ENCODE measurements around the gene ANKRD16. TPM values are rescaled to one million over a fixed set of nuclear protein-coding genes. Genes with fewer than 3 reads are reported as not detected.
"Not testable (repeated sequence)": the region's sequence is repeated elsewhere in the genome, so short reads cannot be mapped to it uniquely, and the experiment has no call there.

The ANKRD16 gene
- total and polyA plus RNA-seq, 2 of the 8 experiments (the other 6 are each of a cell fraction or from before 2014, with no cell fraction given), result 8.2 to 12.7 TPM

- not testable (repeated sequence) for H3K27me3 ChIP-seq (replicated peaks in 1 of 4; ENCODE audit: control insufficient read depth in 3 of 4, extremely low read depth in 1 of 4, insufficient read depth in 3 of 4, low read length in 3 of 4); H3K9me3 ChIP-seq (ENCODE audit: insufficient read depth in 2 of 2, low read depth in 1 of 2, low read length in 1 of 2); H4K8ac ChIP-seq (ENCODE audit: extremely low read depth, insufficient read depth, low read length); H2BK5ac ChIP-seq (ENCODE audit: low read depth, low read length); H3K27ac ChIP-seq (ENCODE audit: low read depth, low read length); DNase-seq (ENCODE audit: low read depth in 1 of 2, low spot score in 2 of 2); H2BK12ac ChIP-seq (ENCODE audit: low read depth, low read length); H4K91ac ChIP-seq (replicated peaks; ENCODE audit: insufficient read length, low read length); H3K14ac ChIP-seq (ENCODE audit: insufficient read length); H2AK5ac ChIP-seq (ENCODE audit: low read depth, low read length); H2AFZ ChIP-seq (ENCODE audit: low read length); H3K4me1 ChIP-seq (replicated peaks in 1 of 4; ENCODE audit: control insufficient read depth in 3 of 4, insufficient read depth in 4 of 4, low read length in 3 of 4); H2BK15ac ChIP-seq (ENCODE audit: low read length); H3K36me3 ChIP-seq (ENCODE audit: control insufficient read depth in 2 of 4, insufficient read depth in 4 of 4, low read length in 3 of 4); H3K79me2 ChIP-seq (ENCODE audit: control insufficient read depth in 1 of 2, insufficient read depth in 2 of 2, low read length in 2 of 2); FAIRE-seq; H2BK120ac ChIP-seq (replicated peaks; ENCODE audit: low read depth, low read length); H4K20me1 ChIP-seq (replicated peaks in 1 of 2; ENCODE audit: control insufficient read depth in 1 of 2, insufficient read depth in 2 of 2, low read length in 2 of 2); H3K9ac ChIP-seq (replicated peaks in 1 of 4; ENCODE audit: extremely low read depth in 1 of 4, low read depth in 3 of 4, low read length in 3 of 4); H3K4me2 ChIP-seq (ENCODE audit: insufficient read depth in 1 of 2, low read depth in 2 of 2, low read length in 2 of 2); H3K4ac ChIP-seq (replicated peaks; ENCODE audit: insufficient read length, low read depth, low read length); H3K79me1 ChIP-seq (ENCODE audit: low read depth, low read length); H3K18ac ChIP-seq (ENCODE audit: extremely low read depth, low read length); H3K4me3 ChIP-seq (ENCODE audit: extremely low read depth in 1 of 4, insufficient read depth in 2 of 4, low read depth in 3 of 4, low read length in 4 of 4); H3K56ac ChIP-seq (replicated peaks; ENCODE audit: insufficient read length, low read depth, low read length); H4K5ac ChIP-seq (ENCODE audit: insufficient read length, low read depth, low read length); H3K23me2 ChIP-seq (ENCODE audit: low read depth, low read length); H2BK20ac ChIP-seq (ENCODE audit: low read length); H3K23ac ChIP-seq (ENCODE audit: insufficient read length)
- 92% methylated on average over 9 of the region's 9 CpGs; no CpG with 5 or more reads in 1 of the 2 experiments for WGBS, 2 experiments (ENCODE audit: extremely low coverage in 1 of 2, insufficient coverage in 1 of 2, insufficient read length in 1 of 2, insufficient replicate concordance in 2 of 2, low coverage in 1 of 2, low lambda C conversion rate in 2 of 2, missing lambda C conversion rate in 1 of 2)
- ChIA-PET CTCF (ENCODE audit: partially characterized antibody) (interaction anchor here (0.7 to 9.6 kb wide), 7 partner anchors 10 to 523 kb away, joined by 3 to 70 read pairs (median 5); no protein-coding TSS in a partner anchor), POLR2A (ENCODE audit: partially characterized antibody) (interaction anchor here (0.7 to 1.1 kb wide), 3 partner anchors 12 to 80 kb away, joined by 3 to 4 read pairs (median 4); no protein-coding TSS in a partner anchor)
- TF ChIP-seq, protein P1, sequence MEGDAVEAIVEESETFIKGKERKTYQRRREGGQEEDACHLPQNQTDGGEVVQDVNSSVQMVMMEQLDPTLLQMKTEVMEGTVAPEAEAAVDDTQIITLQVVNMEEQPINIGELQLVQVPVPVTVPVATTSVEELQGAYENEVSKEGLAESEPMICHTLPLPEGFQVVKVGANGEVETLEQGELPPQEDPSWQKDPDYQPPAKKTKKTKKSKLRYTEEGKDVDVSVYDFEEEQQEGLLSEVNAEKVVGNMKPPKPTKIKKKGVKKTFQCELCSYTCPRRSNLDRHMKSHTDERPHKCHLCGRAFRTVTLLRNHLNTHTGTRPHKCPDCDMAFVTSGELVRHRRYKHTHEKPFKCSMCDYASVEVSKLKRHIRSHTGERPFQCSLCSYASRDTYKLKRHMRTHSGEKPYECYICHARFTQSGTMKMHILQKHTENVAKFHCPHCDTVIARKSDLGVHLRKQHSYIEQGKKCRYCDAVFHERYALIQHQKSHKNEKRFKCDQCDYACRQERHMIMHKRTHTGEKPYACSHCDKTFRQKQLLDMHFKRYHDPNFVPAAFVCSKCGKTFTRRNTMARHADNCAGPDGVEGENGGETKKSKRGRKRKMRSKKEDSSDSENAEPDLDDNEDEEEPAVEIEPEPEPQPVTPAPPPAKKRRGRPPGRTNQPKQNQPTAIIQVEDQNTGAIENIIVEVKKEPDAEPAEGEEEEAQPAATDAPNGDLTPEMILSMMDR (IDR thresholded peaks at IDR 0.05; ENCODE audit: control extremely low read depth in 1 of 3, insufficient read depth in 1 of 3, low read depth in 1 of 3, low read length in 3 of 3), result peak in 2 of 3 experiments; percentile 4 to 9; a peak in 2 of 4 replicates
Observed at GRCh38 chr10:5862981-5863685, 26.6 kb downstream of the ANKRD16 start.
